GM23338 (cell line): ENCODE measurements around the gene EFTUD2. TPM values are rescaled to one million over a fixed set of nuclear protein-coding genes. Genes with fewer than 3 reads are reported as not detected.

ENCODE experiments used
- CREB1 ChIP-seq: fragments of 250-450 bp; sonication (Bioruptor Pico); IDR thresholded peaks from 2 replicates; pipeline ENCODE4 v1.5.0; 2020; ENCODE audit warnings: low read depth, mild to moderate bottlenecking, moderate library complexity
- POLR2AphosphoS5 ChIP-seq: IDR thresholded peaks from 2 replicates; pipeline ENCODE4 v1.6.1; 2016; ENCODE audit warnings: antibody characterized with exemption, low read depth
- REST ChIP-seq: IDR thresholded peaks from one replicate; pipeline ENCODE4 v1.6.1; 2018; ENCODE audit warnings: antibody characterized with exemption; ENCODE audit not compliant: unreplicated experiment
- STAT1 ChIP-seq: IDR thresholded peaks from one replicate; pipeline ENCODE4 v1.6.1; 2016; ENCODE audit warnings: antibody characterized with exemption; ENCODE audit not compliant: unreplicated experiment
- ZNF114 ChIP-seq: fragments of 250-450 bp; sonication (Bioruptor Pico); IDR thresholded peaks from 2 replicates; pipeline ENCODE4 v1.5.0; 2020; ENCODE audit warnings: mild to moderate bottlenecking, moderate library complexity
- ZNF331 ChIP-seq: fragments of 250-450 bp; sonication (Bioruptor Pico); IDR thresholded peaks from 2 replicates; pipeline ENCODE4 v1.5.0; 2020; ENCODE audit warnings: low read depth, mild to moderate bottlenecking, moderate library complexity
- ZNF462 ChIP-seq: fragments of 250-450 bp; sonication (Bioruptor Pico); IDR thresholded peaks from 2 replicates; pipeline ENCODE4 v1.5.0; 2020; ENCODE audit warnings: mild to moderate bottlenecking, moderate library complexity
- polyA plus RNA-seq: library from polyadenylated mRNA; unstranded; fragments of >200 nt; fragmentation: Nextera tagmentation; extraction: Ambion mirVana; gene quantifications from 2 replicates; pipeline ENCODE4 v1.2.1, GENCODE V29; 2016
- total RNA-seq: library from RNA; depleted of rRNA; stranded (reverse); fragments of >200 nt; shearing (Covaris generic); gene quantifications from 2 replicates; pipeline ENCODE4 v1.2.3, GENCODE V29; 2014
- TF ChIP-seq, protein P1 (sequence below), 2 experiments: fragments of 200-600 bp in 1 of 2; sonication (generic) in 1 of 2; conservative IDR thresholded peaks; 2 replicates each; pipeline versions ENCODE4 v1.5.1 to v1.6.1; 2016 to 2017; ENCODE audit warnings: antibody characterized with exemption in 2 of 2, low read depth in 2 of 2, mild to moderate bottlenecking in 2 of 2, moderate library complexity in 1 of 2

Gene EFTUD2
- total and polyA plus RNA-seq, 2 experiments from 2014 or later: 61.6 to 196 TPM

- TF ChIP-seq ZNF462 (CRISPR knock-in tag) (no peak), REST (no peak), ZNF114 (CRISPR knock-in tag) (no peak), CREB1 (CRISPR knock-in tag) (no peak), ZNF331 (CRISPR knock-in tag) (no peak), POLR2AphosphoS5 (no peak), STAT1 (no peak)
- TF ChIP-seq, protein P1, sequence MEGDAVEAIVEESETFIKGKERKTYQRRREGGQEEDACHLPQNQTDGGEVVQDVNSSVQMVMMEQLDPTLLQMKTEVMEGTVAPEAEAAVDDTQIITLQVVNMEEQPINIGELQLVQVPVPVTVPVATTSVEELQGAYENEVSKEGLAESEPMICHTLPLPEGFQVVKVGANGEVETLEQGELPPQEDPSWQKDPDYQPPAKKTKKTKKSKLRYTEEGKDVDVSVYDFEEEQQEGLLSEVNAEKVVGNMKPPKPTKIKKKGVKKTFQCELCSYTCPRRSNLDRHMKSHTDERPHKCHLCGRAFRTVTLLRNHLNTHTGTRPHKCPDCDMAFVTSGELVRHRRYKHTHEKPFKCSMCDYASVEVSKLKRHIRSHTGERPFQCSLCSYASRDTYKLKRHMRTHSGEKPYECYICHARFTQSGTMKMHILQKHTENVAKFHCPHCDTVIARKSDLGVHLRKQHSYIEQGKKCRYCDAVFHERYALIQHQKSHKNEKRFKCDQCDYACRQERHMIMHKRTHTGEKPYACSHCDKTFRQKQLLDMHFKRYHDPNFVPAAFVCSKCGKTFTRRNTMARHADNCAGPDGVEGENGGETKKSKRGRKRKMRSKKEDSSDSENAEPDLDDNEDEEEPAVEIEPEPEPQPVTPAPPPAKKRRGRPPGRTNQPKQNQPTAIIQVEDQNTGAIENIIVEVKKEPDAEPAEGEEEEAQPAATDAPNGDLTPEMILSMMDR (conservative IDR thresholded peaks at IDR 0.05; ENCODE audit: low read depth in 2 of 2): no peak
Measured at GRCh38 chr17:44905006-44906000, 6.1 kb upstream of the EFTUD2 start (continued).
